BE2C (cell line): ENCODE data around the gene FERMT2.
"Not testable (repeated sequence)": the region's sequence is repeated elsewhere in the genome, so short reads cannot be mapped to it uniquely, and the experiment has no call there.

Experiments used
- DNase-seq: peaks from one replicate; pipeline ENCODE4 v3.0.0-alpha.2; 2020
- H3K27me3 ChIP-seq: fragments of 250-450 bp; sonication (Bioruptor Pico); 2 replicates; pipeline ENCODE4 v1.5.1; 2020; ENCODE audit warnings: mild to moderate bottlenecking
- H3K36me3 ChIP-seq: fragments of 250-450 bp; sonication (Bioruptor Pico); 2 replicates; pipeline ENCODE4 v1.5.1; 2020; ENCODE audit warnings: mild to moderate bottlenecking
- H3K4me1 ChIP-seq: fragments of 250-450 bp; sonication (Bioruptor Pico); 2 replicates; pipeline ENCODE4 v1.5.1; 2020
- H3K4me3 ChIP-seq: 2 replicates; pipeline ENCODE4 v1.5.1; 2011; ENCODE audit warnings: low read depth, low read length
- H3K9me3 ChIP-seq: fragments of 250-450 bp; sonication (Bioruptor Pico); 2 replicates; pipeline ENCODE4 v1.5.1; 2020
- TF ChIP-seq, protein P1 (sequence below): IDR thresholded peaks from 2 replicates; pipeline ENCODE4 v1.5.1; 2012; ENCODE audit warnings: mild to moderate bottlenecking, low read depth, low read length

FERMT2 gene

DNA sequence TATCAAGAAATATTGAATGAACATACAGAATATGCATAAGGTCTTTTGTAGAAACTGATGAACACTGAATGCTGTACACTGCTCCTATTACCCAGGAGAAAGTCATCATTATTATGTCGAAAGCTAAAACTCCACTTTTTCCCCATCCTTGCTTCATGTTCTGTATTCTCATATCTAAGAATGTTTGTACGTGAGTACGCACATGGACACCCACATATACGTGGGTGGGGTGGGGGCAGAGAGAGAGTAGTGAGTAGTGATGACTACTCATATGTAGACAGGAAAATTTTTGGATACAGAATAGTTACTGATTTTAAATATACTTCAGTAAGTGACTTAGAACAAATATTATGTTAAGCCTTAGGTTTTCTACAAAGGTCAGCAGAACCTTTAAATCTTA is 75.1 kb downstream of the FERMT2 start:
- Histone ChIP-seq H3K27me3 (no peaks in the 10 kb centered on the region), H3K4me1 (peaks cover 3% of the 10 kb centered on the region; the same call in 1 of the 2 replicates), H3K9me3 (no peaks in the 10 kb centered on the region), H3K4me3 (no peak overlapping the region), H3K36me3 (peaks cover 97% of the 10 kb centered on the region)
- TF ChIP-seq, protein P1, sequence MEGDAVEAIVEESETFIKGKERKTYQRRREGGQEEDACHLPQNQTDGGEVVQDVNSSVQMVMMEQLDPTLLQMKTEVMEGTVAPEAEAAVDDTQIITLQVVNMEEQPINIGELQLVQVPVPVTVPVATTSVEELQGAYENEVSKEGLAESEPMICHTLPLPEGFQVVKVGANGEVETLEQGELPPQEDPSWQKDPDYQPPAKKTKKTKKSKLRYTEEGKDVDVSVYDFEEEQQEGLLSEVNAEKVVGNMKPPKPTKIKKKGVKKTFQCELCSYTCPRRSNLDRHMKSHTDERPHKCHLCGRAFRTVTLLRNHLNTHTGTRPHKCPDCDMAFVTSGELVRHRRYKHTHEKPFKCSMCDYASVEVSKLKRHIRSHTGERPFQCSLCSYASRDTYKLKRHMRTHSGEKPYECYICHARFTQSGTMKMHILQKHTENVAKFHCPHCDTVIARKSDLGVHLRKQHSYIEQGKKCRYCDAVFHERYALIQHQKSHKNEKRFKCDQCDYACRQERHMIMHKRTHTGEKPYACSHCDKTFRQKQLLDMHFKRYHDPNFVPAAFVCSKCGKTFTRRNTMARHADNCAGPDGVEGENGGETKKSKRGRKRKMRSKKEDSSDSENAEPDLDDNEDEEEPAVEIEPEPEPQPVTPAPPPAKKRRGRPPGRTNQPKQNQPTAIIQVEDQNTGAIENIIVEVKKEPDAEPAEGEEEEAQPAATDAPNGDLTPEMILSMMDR = no peak
- no peak for DNase-seq

DNA sequence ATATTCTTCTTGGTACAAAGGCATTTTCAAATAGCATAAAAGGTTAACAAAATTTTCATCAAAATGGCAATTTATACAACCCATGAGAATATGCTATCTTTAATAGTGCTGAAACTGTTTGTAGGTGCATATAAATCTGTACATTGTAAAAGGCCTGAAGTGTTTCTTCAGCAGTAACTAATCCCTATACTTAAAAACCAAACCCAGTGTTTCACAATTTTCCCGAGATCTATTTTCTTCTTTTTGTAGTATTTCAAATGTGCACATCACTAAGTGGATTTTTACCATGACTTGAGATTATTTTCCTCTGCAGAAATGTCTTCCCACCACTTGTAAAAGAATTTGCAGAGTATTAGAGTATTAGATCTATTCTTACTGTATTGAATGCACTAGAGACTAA is 76.5 kb downstream of the FERMT2 start:
- Histone ChIP-seq H3K4me3 (no peak overlapping the region), H3K36me3 (peaks cover 93% of the 10 kb centered on the region), H3K9me3 (no peaks in the 10 kb centered on the region), H3K27me3 (no peaks in the 10 kb centered on the region), H3K4me1 (peaks cover 3% of the 10 kb centered on the region; the same call in 1 of the 2 replicates)
- no peak for DNase-seq
- TF ChIP-seq, protein P1 = no peak

DNA sequence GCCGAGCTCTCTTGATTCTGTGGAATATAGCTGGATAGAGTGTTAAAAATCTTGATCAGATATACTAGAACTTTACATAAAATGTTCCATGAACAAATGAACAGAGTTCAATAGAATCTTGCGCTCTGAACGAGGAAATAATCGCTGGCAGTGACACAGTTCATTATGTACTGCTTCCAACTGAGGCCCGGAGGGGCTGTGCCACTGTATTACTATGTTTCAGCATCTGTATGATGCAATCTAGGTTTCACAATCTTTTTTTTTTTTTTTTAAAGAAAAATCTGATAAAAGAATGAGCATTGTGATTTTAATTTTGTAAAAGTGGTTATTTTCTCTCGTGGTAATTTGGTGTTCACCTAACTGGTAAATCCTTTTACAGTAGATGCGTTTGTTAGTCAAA is 77.2 kb downstream of the FERMT2 start:
- Histone ChIP-seq H3K36me3 (peaks cover 93% of the 10 kb centered on the region), H3K4me1 (peaks cover 3% of the 10 kb centered on the region; the same call in 1 of the 2 replicates), H3K9me3 (no peaks in the 10 kb centered on the region), H3K27me3 (no peaks in the 10 kb centered on the region), H3K4me3 (no peak overlapping the region)
- TF ChIP-seq, protein P1 = no peak
- no peak for DNase-seq

DNA sequence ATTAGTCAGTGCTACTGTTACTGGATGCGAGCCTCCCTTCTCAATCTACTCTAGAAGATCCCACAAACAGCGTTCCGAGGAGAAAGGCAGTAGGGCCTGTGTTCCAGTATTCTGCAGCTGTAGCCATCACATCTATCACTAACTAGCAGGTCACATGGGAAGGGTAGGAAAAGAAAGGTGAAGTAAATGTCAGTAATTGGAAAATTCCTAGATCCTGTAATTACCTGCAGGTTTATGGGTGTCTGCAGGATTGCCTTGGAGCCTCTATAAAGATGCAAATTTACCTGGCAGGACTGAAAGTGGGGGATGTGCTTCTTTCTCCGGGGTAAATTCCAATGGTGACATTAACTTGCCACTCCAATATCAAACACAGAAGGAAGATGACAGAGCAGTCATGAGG is 77.8 kb downstream of the FERMT2 start:
- Histone ChIP-seq H3K36me3 (peaks cover 93% of the 10 kb centered on the region), H3K27me3 (no peaks in the 10 kb centered on the region), H3K9me3 (no peaks in the 10 kb centered on the region), H3K4me3 (no peak overlapping the region), H3K4me1 (peaks cover 3% of the 10 kb centered on the region; the same call in 1 of the 2 replicates)
- TF ChIP-seq, protein P1 = no peak
- DNase-seq = no peak

DNA sequence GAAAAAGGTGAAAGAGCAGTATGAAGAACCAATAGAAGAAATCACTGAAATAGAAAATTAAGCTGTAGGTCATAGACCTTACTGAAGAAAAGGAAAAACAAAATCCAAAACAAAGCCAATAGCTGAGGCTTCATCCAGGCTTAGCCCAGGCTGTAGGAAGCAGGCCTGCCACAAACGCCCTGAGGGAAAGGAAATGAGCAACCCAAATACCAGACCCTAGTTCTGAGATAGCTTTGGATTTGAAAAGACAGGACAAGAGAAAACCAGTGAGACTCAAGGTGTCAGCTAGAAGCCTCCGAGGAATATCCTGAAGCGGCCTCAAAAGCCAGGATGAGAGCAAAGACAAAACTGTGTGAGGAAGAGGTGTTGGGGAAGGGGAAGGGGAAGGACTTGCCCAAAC is 79.2 kb downstream of the FERMT2 start:
- Histone ChIP-seq H3K27me3 (no peaks in the 10 kb centered on the region), H3K36me3 (peaks cover 92% of the 10 kb centered on the region), H3K9me3 (no peaks in the 10 kb centered on the region), H3K4me1 (peaks cover 3% of the 10 kb centered on the region; the same call in 1 of the 2 replicates), H3K4me3 (no peak overlapping the region)
- TF ChIP-seq, protein P1 = no peak
- DNase-seq = peak; percentile 42

DNA sequence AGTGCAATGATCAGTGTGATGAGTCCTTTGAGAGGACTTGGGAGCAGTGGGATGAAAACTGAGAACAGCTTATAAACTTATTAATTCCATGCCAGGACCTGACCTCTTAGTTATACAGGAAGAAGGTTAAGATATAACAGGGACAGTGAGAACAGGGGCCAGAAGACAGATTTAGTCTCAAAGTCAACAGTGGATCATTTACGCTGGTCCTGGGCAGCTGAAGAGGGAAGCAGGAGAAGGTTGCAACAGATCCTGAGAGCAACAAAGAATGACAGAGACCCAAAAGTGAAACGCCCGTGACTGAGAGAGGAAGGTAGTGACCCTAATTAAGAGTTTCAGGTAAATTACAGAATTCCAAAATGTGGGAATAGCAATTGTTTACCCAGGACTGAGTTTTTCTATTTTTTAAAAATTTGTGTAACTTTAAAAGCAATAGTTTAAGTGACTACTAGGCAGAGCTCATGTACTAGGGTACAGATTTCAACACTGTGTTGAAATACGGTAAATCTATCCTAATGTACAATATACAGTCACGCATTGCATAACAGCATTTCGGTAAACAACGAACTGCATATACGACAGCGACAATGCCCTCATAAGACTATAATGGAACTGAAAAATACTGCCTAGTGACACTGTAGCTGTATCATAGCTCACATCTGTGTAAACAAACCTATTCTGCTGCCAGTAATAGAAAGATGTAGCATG is 81.8 kb downstream of the FERMT2 start:
- no peak for DNase-seq
- Histone ChIP-seq H3K4me3 (no peak overlapping the region), H3K4me1 (peaks cover 3% of the 10 kb centered on the region; the same call in 1 of the 2 replicates), H3K9me3 (no peaks in the 10 kb centered on the region), H3K36me3 (peaks cover 93% of the 10 kb centered on the region), H3K27me3 (no peaks in the 10 kb centered on the region)
- TF ChIP-seq, protein P1 = no peak

DNA sequence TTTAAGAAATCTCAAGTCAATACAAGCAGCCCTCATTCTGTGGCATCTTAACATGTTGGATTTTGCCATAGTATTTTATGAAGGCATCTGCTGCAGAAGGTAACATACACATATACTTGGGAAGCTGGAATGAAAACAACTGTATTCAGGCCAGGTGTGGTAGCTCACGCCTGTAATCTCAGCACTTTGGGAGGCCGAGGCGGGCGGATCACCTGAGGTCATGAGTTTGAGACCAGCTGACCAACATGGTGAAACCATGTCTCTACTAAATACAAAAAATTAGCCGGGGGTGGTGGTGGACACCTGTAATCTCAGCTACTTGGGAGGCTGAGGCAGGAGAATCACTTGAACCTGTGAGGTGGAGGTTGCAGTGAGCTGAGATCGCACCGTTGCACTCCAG is 86.0 kb downstream of the FERMT2 start:
- H3K4me3 ChIP-seq, H3K27me3 ChIP-seq, DNase-seq, H3K4me1 ChIP-seq, H3K9me3 ChIP-seq: not testable (repeated sequence)
- peaks cover 92% of the 10 kb centered on the region for H3K36me3 ChIP-seq
